DOHH2 (cell line): ENCODE measurements around the gene C19orf85.

Source experiments
- H3F3A ChIP-seq: fragments of 200-600 bp; sonication (generic), shearing (Covaris generic); 2 replicates; pipeline ENCODE4 v1.6.0; 2016; ENCODE audit warnings: antibody characterized with exemption, mild to moderate bottlenecking; ENCODE audit not compliant: control insufficient read depth, insufficient read depth
- H3K27ac ChIP-seq: fragments of 200-600 bp; sonication (generic); 2 replicates; pipeline ENCODE4 v1.5.1; 2014; ENCODE audit warnings: low read depth, mild to moderate bottlenecking, low read length, moderate library complexity
- H3K27me3 ChIP-seq: fragments of 200-600 bp; sonication (generic); 2 replicates; pipeline ENCODE4 v1.6.1; 2014; ENCODE audit warnings: mild to moderate bottlenecking, low read length, mixed read lengths; ENCODE audit not compliant: control insufficient read depth
- H3K36me3 ChIP-seq: fragments of 200-600 bp; sonication (generic); 2 replicates; pipeline ENCODE4 v1.6.1; 2014; ENCODE audit warnings: mild to moderate bottlenecking, low read length, moderate library complexity, mixed read lengths; ENCODE audit not compliant: control insufficient read depth
- H3K4me1 ChIP-seq: fragments of 200-600 bp; sonication (generic); 2 replicates; pipeline ENCODE4 v1.6.1; 2014; ENCODE audit warnings: mild to moderate bottlenecking, low read length, mixed read lengths; ENCODE audit not compliant: control insufficient read depth
- H3K4me2 ChIP-seq: fragments of 200-600 bp; sonication (generic); 2 replicates; pipeline ENCODE4 v1.6.0; 2014; ENCODE audit warnings: mild to moderate bottlenecking, low read length, moderate library complexity
- H3K4me3 ChIP-seq: fragments of 200-600 bp; sonication (generic); 2 replicates; pipeline ENCODE4 v1.5.1; 2014; ENCODE audit warnings: mild to moderate bottlenecking, low read length, mixed read lengths
- H3K79me2 ChIP-seq: fragments of 200-600 bp; sonication (generic); 2 replicates; pipeline ENCODE4 v1.6.1; 2014; ENCODE audit warnings: mild to moderate bottlenecking, low read length, mixed read lengths; ENCODE audit not compliant: control insufficient read depth
- H3K9me2 ChIP-seq: fragments of 200-600 bp; sonication (generic); replicated peaks from 2 replicates; pipeline ENCODE4 v1.6.1; 2014; ENCODE audit warnings: mild to moderate bottlenecking, low read length, mixed read lengths; ENCODE audit not compliant: control insufficient read depth
- H3K9me3 ChIP-seq: fragments of 200-600 bp; sonication (generic); 2 replicates; pipeline ENCODE4 v1.6.1; 2014; ENCODE audit warnings: antibody characterized with exemption, low read length, mixed read lengths; ENCODE audit not compliant: control insufficient read depth, insufficient read depth
- H4K20me1 ChIP-seq: fragments of 200-600 bp; sonication (generic); 2 replicates; pipeline ENCODE4 v1.6.0; 2014; ENCODE audit warnings: low read depth, mild to moderate bottlenecking, antibody characterized with exemption, low read length, moderate library complexity; ENCODE audit not compliant: control insufficient read depth, insufficient read depth
- EZH2phosphoT487 ChIP-seq: fragments of 200-600 bp; sonication (generic); IDR thresholded peaks from 2 replicates; pipeline ENCODE4 v1.6.1; 2017; ENCODE audit warnings: borderline replicate concordance, mild to moderate bottlenecking, antibody characterized with exemption, low read length, moderate library complexity, mixed read lengths
- TF ChIP-seq, protein P1 (sequence below): fragments of 200-600 bp; sonication (generic); IDR thresholded peaks from one replicate; pipeline ENCODE4 v1.5.1; 2014; ENCODE audit warnings: antibody characterized with exemption, mild to moderate bottlenecking, low read depth, low read length; ENCODE audit not compliant: poor library complexity, severe bottlenecking

The C19orf85 gene

DNA sequence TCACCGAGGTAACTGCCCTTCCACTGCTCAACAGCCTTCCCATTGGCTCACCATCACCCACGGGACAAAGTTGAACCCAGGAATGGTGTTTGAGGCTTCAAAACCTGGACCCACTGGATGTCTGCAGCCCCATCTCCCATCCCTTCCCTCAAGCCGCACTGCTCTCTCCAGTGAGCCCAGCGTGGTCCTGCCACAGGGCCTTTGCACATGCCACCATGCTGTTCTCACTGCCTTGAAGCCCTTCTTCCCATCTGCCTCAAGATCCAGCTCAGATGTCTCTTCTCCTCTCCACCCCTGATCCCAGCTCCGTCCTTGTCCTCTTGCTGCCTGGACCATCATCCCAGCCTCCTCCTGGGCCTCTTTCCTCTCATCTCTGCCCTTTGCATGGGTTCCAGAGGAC, 25.5 kb downstream of the C19orf85 start:
- Histone ChIP-seq H3F3A (peaks cover 5% of the 10 kb centered on the region; the same call in 1 of the 2 replicates), H3K27me3 (peaks cover 25% of the 10 kb centered on the region), H3K79me2 (no peaks in the 10 kb centered on the region), H3K4me2 (no peak overlapping the region), H3K27ac (no peak overlapping the region), H3K4me1 (peaks cover 15% of the 10 kb centered on the region), H3K4me3 (no peak overlapping the region), H3K36me3 (no peaks in the 10 kb centered on the region), H4K20me1 (no peaks in the 10 kb centered on the region; the same call in 1 of the 2 replicates), H3K9me2 (no peaks in the 10 kb centered on the region), H3K9me3 (no peaks in the 10 kb centered on the region)
- TF ChIP-seq, protein P1, sequence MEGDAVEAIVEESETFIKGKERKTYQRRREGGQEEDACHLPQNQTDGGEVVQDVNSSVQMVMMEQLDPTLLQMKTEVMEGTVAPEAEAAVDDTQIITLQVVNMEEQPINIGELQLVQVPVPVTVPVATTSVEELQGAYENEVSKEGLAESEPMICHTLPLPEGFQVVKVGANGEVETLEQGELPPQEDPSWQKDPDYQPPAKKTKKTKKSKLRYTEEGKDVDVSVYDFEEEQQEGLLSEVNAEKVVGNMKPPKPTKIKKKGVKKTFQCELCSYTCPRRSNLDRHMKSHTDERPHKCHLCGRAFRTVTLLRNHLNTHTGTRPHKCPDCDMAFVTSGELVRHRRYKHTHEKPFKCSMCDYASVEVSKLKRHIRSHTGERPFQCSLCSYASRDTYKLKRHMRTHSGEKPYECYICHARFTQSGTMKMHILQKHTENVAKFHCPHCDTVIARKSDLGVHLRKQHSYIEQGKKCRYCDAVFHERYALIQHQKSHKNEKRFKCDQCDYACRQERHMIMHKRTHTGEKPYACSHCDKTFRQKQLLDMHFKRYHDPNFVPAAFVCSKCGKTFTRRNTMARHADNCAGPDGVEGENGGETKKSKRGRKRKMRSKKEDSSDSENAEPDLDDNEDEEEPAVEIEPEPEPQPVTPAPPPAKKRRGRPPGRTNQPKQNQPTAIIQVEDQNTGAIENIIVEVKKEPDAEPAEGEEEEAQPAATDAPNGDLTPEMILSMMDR = no peak
- no peak for TF ChIP-seq EZH2phosphoT487

DNA sequence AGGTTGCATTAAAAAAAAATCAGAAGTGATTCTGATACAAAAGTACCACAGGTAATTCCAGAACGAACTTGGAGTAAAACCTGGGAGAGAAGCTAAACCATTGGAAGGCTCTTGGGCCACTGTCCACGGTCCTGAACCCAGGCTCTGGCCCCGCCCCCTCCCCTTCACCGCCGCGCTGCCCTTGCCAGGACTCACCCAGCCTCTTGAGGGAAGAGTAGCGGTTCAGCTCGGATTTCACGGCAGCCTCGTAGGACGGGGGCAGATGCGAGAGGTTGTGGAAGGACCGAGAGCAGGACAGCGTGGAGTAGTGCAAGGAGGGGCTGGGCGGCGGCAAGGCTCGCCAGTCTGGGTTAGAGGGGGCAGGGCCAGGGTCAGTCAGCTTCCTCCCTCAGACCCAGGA, 27.1 kb downstream of the C19orf85 start:
- TF ChIP-seq, protein P1 = no peak
- TF ChIP-seq EZH2phosphoT487 = no peak
- Histone ChIP-seq H3K9me3 (no peaks in the 10 kb centered on the region), H4K20me1 (no peaks in the 10 kb centered on the region; the same call in 1 of the 2 replicates), H3K27ac (no peak overlapping the region), H3F3A (peaks cover 5% of the 10 kb centered on the region; the same call in 1 of the 2 replicates), H3K4me3 (no peak overlapping the region), H3K79me2 (no peaks in the 10 kb centered on the region), H3K36me3 (no peaks in the 10 kb centered on the region), H3K9me2 (no peaks in the 10 kb centered on the region), H3K4me1 (peaks cover 15% of the 10 kb centered on the region), H3K27me3 (peaks cover 15% of the 10 kb centered on the region), H3K4me2 (no peak overlapping the region)

DNA sequence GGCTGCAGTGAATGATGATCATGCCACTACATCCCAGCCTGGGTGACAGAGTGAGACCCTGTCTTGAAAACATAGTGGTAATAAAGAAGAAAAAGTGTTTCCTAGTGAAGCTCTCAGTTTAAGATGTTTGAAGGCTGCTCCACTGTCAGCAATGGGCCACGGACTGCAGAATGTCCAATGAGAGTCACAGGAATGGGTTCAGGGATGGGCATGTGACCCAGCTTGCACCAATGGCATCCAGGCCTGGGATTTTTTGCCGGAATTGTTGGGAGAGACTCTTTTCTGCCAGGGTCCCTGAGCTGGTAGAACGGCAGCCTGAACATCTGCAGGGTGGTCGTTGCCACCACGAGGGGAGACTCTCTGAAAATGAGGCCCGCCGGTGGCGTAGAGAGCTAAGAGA, 27.7 kb downstream of the C19orf85 start:
- Histone ChIP-seq H3K9me3 (no peaks in the 10 kb centered on the region), H3K27me3 (peaks cover 14% of the 10 kb centered on the region), H3K4me3 (no peak overlapping the region)

More for the DNA sequence above, 27.7 kb downstream of the C19orf85 start:
- Histone ChIP-seq H4K20me1 (no peaks in the 10 kb centered on the region; the same call in 1 of the 2 replicates), H3K36me3 (no peaks in the 10 kb centered on the region), H3K27ac (no peak overlapping the region), H3F3A (peaks cover 5% of the 10 kb centered on the region; the same call in 1 of the 2 replicates), H3K4me1 (peaks cover 14% of the 10 kb centered on the region), H3K79me2 (no peaks in the 10 kb centered on the region), H3K9me2 (no peaks in the 10 kb centered on the region), H3K4me2 (no peak overlapping the region)
- TF ChIP-seq, protein P1 = no peak
- TF ChIP-seq EZH2phosphoT487 = no peak
